ENCODE data around the gene RECQL5. TPM values are rescaled to one million over a fixed set of nuclear protein-coding genes. Genes with fewer than 3 reads are reported as not detected.
"Not testable (repeated sequence)": the region's sequence is repeated elsewhere in the genome, so short reads cannot be mapped to it uniquely, and the experiment has no call there.

Gene RECQL5
- total RNA-seq, 1 experiment from 2014 or later = 14.5 TPM

DNA sequence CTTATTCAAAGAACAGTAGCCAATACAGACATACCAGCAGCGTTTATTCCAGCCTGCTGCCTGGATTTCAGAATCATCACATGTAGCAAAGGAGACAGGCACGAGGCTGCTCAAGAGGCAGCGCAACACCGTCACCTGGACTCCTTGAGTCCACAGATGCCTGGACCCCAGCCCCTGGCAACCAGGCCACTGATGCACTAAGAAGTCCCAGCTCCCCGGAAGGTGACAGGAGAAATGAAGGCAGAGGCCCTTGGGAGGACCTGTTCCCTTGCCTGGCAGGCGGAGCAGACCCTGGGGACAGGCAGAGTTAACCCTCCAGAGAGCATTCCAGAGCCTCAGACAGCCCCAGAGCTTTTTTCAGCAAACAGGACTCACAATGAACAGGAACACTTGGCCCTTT lies 17.3 kb downstream of the RECQL5 start:
- no peak for DNase-seq (ENCODE audit: low read depth)

DNA sequence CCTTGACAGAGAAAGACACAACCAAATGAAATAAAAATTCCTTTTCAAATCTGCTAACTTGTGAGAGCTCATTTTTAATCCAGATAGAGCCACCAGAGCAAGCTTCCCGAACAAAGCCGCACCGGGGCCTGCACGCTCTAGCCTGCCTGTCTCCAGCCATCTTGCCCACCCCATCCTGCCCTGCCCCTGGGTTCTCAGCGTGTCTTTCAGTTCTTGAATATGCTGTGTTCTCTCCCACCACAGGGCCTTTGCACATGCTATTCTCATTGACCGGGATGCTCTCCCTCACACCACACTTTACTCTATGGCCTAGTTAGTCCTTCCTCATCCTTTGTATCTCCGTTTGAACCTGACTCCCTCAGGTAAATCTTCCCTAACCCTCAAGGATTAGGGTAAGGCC lies 19.0 kb downstream of the RECQL5 start:
- DNase-seq (ENCODE audit: low read depth) = no peak

DNA sequence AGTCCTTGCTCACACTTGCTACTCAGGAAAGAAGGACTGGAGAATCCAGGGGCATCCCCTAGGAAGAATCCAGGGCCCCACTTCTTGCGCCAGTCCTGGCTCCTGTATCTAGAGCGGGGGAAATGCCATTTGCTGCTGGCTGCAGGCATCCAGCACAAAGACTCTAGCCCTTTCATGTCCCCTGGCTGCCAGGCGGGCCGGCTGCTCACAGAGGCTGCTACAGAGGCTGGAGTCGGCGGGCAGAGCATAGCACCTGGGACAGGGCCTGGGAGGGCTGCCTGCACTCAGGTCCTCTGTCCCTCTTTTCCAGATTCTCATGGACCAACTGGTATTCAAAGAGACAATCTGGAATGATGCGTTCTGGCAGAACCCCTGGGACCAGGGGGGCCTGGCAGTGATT lies 19.9 kb downstream of the RECQL5 start:
- DNase-seq (ENCODE audit: low read depth) = no peak

DNA sequence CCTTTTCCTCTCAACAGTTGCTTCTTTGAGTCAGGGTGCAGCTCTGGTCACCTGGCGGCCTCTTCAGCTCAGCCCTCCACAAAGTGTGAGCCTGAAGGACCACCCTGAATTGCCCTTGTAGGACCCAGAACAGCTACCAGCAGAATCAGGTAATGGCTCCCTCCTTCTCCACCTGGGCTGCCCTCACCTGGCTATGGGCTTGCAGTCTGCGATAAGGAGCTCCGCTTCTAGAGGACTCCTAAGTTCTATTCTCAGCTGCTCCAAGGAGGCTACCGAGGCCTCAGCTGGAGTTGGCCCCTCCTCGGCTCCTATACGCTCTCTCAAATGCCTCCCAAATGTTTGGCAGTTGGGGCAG lies 20.3 kb downstream of the RECQL5 start:
- DNase-seq (ENCODE audit: low read depth) = no peak

DNA sequence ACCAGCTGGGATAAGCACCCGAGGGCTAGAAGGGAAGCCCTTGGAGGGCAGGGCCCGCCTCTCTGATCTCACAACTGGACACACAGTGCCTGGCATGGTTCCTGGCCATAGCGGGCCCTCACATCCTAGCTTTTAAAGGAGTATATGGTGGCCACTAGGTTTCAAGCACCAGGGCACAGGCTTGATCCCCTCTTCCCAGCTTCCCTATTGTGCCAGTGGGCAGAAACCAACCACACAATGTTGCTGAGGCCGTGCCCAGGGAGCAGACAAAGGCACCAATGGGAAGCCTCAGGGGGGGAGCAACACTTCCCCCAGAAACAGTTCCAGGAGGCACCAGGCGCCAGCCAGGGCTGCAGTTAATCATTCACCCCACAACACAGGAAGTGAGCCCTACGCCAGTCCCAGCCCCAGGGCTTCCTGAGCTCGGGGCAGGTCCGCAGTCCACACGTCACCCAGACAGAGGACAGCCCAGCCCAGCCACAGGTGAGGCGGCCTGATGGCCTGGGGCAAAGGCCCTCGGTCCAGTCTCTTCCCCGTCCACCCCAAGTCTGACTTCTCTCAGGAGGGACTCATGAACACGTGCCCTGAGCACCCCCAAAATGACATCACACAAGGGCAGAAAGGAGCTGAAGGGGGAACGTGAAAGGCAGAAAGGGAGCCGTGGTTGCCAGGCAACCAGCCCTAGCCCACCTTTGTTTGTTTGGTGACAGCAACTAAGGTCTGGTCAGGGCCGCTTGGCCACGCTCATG lies 20.9 kb downstream of the RECQL5 start:
- DNase-seq (ENCODE audit: low read depth) = no peak

- no peak for DNase-seq (ENCODE audit: low read depth)
These were observed 21.5 kb downstream of the RECQL5 start for GRCh38 chr17:75645501-75645888.

GRCh38 chr17:75643643-75644017 lies 23.3 kb downstream of the RECQL5 start:
- no peak for DNase-seq (ENCODE audit: low read depth)

DNA sequence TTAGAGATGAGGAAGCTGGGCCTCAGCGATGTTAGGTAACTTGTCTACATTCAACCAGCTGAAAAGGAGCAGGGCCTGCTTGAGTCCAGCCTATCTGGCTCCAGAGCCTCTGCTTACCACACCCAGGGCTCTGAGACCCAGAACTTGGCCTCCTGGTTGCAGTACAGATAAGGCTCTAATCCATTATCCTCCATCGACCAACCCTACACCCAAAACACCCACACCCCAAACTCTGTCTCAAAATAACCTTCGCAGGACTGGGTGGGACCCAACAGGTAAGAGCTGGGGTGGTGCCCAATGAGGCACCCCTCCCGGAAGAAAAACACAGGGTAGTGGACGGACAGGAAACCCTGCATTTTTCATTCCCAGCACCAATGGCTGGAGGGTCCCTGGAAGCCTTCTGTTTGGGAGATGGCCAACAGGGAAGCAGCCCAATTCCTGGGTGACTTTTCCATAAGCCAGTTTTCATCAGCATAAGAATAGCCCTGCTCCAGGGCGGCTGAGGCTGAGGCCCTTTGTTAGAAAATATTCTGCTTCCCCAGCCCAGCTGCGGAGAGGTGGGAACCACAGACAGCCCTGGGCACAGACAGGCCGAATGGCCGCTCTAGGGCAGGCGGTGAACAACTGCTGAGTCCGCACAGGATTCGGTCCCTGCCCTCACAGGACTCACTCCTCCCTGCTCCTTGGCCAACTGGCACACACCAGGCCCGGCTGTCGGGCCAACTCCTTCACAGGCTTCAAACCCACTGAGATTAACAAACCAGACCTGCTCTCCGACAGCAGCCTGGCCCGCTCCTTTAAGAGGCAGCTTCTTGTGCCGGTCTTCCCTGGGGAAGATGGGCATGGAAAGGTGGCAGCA lies 23.9 kb downstream of the RECQL5 start:
- DNase-seq (ENCODE audit: low read depth) = no peak

DNA sequence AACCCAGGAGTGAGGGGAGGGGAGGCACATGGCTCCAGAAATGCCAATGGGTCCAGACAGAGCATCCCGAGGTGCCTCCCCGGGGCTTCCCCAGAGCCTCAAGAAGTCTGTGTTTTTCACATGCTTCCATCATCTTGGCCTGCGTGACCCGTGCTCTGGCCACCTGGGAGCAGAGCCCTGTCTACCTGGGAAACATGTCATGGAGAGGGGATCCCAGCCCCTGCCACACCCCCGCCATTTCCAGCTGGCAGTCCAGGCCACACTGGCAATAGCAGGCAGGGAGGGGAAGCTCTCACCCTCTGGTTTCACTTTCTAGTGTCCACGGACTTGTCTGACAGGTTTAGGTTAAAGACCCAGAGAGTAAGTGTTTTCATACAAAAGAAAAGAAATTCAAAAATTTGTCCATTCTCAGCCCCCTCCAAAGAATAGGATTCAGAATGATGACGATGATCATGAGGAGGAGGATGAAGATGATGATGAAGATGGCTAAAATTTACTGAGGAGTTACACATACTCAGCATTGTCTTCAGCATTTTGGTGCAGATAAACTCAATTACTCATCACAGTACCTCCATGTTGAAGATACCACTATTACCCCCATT lies 24.7 kb downstream of the RECQL5 start:
- no peak for DNase-seq (ENCODE audit: low read depth)

DNA sequence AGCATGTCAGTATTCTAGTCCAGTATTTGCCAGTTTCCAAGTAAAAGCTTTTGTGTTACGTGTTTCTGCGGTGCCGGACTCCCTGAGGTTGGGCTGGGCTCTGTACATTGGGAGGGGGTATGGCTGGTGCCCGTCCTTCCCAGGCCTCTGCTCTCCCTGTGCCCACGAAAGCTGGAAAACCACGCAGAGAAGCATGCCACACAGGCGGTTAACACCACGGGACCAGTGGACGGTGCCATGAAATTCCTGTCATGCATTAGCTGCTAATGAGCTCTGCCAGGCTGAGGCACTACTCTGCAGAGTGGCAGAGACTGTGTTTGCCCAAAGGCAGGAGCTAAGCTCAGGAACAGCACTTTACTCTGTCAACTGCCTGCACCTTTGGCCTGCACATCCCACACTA lies 25.6 kb downstream of the RECQL5 start:
- no peak for DNase-seq (ENCODE audit: low read depth)

DNA sequence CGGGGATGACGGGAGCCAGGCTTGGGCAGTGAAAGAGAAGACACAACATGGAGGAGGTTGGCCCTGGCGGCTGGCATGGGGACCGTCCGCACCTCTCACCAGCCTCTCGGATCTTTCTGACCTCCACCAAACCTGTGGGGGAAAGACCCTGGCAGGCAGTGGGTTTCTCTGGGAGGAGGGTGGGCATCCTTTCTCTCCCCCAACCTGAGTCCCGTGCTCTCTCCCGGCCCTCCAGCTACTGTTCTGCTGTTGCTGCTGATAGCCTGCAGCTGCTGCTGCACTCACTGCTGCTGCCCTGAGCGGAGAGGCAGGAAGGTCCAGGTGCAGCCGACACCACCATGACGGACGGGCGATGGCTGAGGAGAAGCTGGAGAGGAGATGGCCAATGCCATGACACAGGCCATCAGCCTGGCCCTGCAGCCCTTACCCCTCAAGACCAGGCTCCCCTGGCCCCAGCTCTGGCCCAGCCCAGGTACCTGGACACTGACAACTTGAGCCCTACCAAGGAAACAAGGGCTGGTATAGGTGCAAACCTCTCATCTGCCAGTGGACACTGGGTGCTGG lies 26.3 kb downstream of the RECQL5 start:
- no peak for DNase-seq (ENCODE audit: low read depth)

DNA sequence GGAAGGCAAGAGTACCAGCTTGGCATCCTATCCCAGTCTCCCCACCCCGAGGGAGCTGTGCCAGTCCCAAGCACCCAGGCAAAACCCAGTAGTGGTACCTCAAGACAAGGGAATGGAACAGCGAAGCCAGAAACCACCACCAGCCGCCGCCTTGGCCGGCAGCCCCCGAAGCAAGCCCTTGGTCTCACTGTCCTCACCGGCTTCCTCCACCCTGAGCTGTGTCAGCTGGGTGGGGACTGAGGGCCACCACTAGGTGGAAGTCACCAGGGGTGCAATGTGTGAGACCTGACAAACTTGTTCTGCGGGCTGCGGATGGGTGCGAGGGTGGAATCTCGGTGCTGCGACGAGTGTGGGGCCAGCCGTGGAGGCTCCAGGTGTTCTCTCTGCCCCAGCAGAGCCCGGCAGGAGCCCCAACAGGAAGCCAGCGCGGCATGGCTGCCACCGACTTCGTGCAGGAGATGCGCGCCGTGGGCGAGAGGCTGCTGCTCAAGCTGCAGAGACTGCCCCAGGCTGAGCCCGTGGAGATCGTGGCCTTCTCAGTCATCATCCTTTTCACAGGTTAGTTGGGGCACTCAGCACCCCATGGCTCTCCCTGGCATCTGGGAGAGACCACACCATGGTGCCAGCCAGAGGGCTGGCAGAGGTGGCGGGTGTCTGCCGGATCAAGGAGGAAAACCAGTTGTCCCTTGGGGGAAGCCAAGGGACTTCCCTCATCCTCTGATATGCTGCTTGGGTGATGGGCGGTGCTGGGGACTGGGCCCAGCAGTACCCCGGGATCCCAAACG lies 27.0 kb downstream of the RECQL5 start:
- DNase-seq (ENCODE audit: low read depth) = no peak

GRCh38 chr17:75639327-75639726 lies 27.6 kb downstream of the RECQL5 start:
- DNase-seq (ENCODE audit: low read depth) = no peak

DNA sequence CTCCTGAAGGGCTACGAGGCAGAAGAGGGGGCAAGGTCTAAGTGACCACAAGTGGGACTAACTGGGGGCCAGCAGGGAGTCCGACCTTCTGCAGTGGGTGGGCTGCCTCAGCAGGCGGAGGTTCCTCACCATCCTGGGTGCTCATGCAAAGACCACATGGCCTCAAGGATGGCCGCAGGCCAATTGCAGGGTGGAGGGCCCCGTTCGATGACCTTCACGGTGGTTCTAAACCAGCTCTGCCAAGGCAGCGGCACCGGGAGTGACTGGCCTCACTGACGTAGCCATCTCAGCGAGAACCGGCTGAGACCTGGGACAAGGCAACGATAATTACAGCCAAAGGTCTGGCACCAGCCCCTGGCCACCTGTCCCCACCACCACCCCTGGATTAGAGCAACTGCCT lies 28.1 kb downstream of the RECQL5 start:
- DNase-seq (ENCODE audit: low read depth) = no peak

GRCh38 chr17:75638039-75638438 lies 28.9 kb downstream of the RECQL5 start:
- not testable (repeated sequence) for DNase-seq (ENCODE audit: low read depth)

GRCh38 chr17:75637551-75637950 lies 29.4 kb downstream of the RECQL5 start:
- DNase-seq (ENCODE audit: low read depth) = no peak

- no peak for DNase-seq (ENCODE audit: low read depth)
These were observed 29.8 kb downstream of the RECQL5 start for GRCh38 chr17:75637143-75637538.

DNA sequence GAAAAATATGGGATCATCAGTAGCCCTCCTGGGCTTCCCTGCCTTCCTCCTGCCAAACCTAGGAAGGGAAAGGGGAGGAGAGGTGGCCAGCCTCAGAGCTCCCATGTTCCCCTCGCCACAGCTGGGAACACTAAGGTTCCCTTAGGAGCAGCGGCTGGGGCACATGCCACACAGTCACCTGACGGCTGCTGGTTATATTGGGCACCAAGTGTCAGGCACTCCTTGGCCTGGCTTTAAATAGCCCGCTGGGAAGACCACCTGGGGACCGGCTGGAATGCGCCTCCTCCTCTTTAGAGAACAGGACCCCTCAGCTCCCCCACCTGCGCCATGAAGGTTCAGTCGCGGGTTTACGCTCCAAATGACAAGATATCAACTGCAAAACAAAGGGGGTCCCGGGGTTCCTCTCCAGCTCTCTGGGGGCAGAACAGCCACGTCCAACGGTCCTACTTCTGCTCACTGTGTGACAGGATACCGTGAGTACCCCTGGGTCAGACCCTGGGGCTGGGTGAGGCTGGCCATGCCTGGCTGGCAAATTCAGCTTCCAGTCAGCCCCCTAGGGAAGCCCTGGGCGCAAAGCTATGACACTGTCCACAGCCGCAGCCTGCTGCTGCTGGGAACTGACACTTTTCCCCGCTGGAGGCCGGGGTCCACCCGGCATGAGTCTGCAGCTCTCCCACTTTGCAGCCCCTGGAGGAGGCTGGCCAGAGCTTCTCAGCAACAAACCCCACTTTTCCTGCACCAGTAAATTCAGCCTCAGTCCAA lies 30.4 kb downstream of the RECQL5 start:
- no peak for DNase-seq (ENCODE audit: low read depth)

- no peak for DNase-seq (ENCODE audit: low read depth)
These were observed 31.2 kb downstream of the RECQL5 start for GRCh38 chr17:75635610-75636202.

All from LHCN-M2 (cell line).